Fibroblast of mammary gland (primary cell): Measurements from ENCODE around the gene GAMT.
A peak's percentile ranks its signal among the peaks of the same experiment; 100 is the strongest.

ENCODE experiments used
- DNase-seq: peaks from one replicate; pipeline ENCODE4 v3.0.0-alpha.2; 2010; ENCODE audit warnings: low read depth
- H3K4me3 ChIP-seq: 2 replicates; pipeline ENCODE4 v1.5.1; 2011; ENCODE audit warnings: low read depth, mild to moderate bottlenecking, low read length, moderate library complexity; ENCODE audit not compliant: control insufficient read depth
- TF ChIP-seq, protein P1 (sequence below): conservative IDR thresholded peaks from 2 replicates; pipeline ENCODE4 v1.5.1; 2011; ENCODE audit warnings: low read depth, low read length, inconsistent platforms; ENCODE audit not compliant: control insufficient read depth, insufficient read depth

Gene GAMT

GRCh38 chr19:1407528-1408299 is 6.4 kb upstream of the GAMT start, which contains the start of gene DAZAP1:
Gene DAZAP1, plus strand, starts transcription at chr19:1407586. Its CDS starts 188 bp downstream, at chr19:1407774.
- DNase-seq: no peak
- peak within 1 kb of the TSS; percentile 76 for H3K4me3 ChIP-seq

DNA sequence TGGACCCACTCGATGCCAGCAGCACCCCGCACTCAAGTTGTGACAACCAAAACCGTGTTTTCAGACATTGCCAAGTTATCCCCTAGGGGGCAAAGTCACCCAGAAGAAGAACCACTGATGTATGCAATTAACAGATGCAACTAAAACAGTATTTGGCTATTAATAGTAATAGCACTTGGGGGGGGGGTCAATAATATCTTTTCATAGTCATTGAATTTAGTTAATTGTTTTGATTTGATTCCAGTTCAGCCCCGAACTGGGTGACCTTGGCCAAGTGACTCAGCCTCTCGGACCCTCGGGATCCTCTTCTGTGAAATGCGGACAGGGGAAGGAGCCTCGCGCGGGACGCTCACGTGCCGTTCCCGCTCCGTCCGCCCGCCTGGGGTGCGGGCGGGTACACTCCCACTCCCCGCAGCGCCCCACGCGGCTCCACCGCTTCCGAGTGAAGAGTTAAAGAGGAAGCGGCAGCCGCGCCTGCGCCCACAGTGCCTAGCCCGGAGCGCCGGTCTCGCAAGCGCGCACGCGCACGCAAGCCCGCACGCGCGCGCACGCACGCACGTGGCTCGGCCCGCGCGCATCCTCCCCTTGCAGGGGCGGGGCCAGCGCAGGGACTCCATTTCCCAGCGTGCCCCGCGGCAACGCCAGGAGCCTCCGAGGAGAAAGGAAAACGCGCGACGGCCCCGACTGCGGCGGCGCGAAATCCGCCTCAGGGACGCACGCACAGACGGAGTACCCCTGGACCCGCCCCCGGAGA is 5.6 kb upstream of the GAMT start:
- peak; percentile 96 for DNase-seq
- TF ChIP-seq, protein P1, sequence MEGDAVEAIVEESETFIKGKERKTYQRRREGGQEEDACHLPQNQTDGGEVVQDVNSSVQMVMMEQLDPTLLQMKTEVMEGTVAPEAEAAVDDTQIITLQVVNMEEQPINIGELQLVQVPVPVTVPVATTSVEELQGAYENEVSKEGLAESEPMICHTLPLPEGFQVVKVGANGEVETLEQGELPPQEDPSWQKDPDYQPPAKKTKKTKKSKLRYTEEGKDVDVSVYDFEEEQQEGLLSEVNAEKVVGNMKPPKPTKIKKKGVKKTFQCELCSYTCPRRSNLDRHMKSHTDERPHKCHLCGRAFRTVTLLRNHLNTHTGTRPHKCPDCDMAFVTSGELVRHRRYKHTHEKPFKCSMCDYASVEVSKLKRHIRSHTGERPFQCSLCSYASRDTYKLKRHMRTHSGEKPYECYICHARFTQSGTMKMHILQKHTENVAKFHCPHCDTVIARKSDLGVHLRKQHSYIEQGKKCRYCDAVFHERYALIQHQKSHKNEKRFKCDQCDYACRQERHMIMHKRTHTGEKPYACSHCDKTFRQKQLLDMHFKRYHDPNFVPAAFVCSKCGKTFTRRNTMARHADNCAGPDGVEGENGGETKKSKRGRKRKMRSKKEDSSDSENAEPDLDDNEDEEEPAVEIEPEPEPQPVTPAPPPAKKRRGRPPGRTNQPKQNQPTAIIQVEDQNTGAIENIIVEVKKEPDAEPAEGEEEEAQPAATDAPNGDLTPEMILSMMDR: peak; percentile 40
- peak overlapping the region; percentile 52 for H3K4me3 ChIP-seq

More at GRCh38 chr19:1407528-1408299, 6.4 kb upstream of the GAMT start, which contains the start of gene DAZAP1:
- TF ChIP-seq, protein P1: no peak

DNA sequence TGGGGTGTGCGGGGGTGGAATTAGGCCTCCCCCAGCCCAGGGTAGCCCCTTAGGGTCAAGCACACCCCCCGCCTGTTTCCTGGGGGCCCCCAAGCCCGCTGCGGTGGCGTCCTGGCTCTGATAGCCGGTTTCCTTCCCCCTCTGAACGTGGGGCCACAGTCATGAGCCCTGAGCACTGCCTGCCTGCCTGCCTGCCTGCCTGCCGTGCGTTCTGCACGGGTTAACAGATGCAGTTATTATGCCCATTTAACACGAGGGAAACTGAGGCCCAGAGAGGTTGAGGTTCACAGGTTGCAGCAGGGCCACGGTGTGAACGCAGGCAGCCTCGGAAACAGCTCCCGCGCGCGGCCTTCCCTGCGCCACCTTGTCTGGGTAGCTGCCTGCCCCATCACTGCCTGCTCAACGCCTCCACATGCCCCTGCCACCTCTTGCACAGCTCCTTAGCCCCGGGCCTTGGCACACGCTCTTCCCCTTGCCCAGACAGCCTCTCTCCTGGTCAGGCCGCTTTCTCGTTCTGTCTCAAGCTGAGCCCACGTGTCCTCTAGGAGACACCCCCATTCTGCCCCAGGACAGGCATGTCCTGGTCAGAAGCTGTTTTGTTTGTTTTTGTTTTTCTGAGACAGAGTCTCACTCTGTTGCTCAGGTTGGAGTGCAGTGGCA is 1.2 kb upstream of the GAMT start:
- no peak for DNase-seq
- H3K4me3 ChIP-seq: no peak overlapping the region
- TF ChIP-seq, protein P1: no peak

GRCh38 chr19:1401889-1402217 is 511 bp upstream of the GAMT start:
- TF ChIP-seq, protein P1: no peak
- no peak for DNase-seq
- H3K4me3 ChIP-seq: peak overlapping the region; percentile 19

- TF ChIP-seq, protein P1: no peak
- peak overlapping the region; percentile 48 for H3K4me3 ChIP-seq
- peak; percentile 42 for DNase-seq
These were observed 833 bp downstream of the GAMT start for GRCh38 chr19:1400281-1401137.

DNA sequence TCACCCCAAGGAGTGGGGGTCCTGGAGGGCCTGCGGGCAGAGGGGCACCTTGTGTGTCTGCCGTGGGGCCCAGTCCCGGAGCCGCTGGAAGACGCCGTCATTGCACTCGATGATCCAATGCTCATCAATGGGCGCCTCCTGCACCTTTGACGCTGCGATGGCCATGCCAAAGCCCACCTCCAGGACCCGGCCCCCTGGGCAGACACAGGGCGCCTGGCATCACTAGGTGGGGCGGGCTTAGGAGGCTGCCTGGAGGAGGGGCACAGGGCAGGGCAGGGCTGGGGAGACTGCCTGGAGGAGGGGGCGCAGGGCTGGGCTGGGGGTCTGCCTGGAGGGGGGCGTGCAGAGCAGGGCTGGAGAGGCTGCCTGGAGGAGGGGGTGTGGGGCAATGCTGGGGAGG is 1.6 kb downstream of the GAMT start:
- no peak for DNase-seq
- H3K4me3 ChIP-seq: no peak overlapping the region
- TF ChIP-seq, protein P1: no peak
